ENCODE measurements around the gene CEP55.

DNA sequence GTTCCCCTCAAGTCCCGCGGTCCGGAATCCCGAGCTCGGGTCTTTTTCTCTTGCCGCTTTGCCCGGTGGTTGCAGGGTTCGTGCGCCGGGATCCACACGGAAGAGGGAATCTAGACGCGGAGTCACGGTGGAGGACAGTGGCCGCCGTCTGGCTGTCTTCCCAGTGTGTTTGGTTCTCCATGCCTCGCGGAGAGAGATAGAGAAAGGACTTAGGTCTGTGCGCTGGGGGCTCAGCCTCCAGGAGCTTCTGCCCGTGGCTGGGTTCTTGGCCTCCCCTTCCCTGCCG lies 71.6 kb downstream of the CEP55 start:
- TF ChIP-seq SIN3A (conservative IDR thresholded peaks at IDR 0.05 in 1 of 2, IDR thresholded peaks at IDR 0.05 in 1 of 2; ENCODE audit: low read depth in 1 of 2, low read length in 2 of 2), result no peak
- no peak for TF ChIP-seq EZH2 (IDR thresholded peaks at IDR 0.05; ENCODE audit: low read depth, low read length, severe bottlenecking)
- TF ChIP-seq RBBP5 (IDR thresholded peaks at IDR 0.05; ENCODE audit: borderline replicate concordance, low read depth, low read length), result no peak
- no peak for TF ChIP-seq CHD2 (IDR thresholded peaks at IDR 0.05; ENCODE audit: low read length)
- TF ChIP-seq SP2 (IDR thresholded peaks at IDR 0.05; ENCODE audit: low read length), result no peak
- no peak for TF ChIP-seq EGR1 (IDR thresholded peaks at IDR 0.05; ENCODE audit: borderline replicate concordance, low read depth, low read length)
- TF ChIP-seq CTCF (IDR thresholded peaks at IDR 0.05; ENCODE audit: control extremely low read depth in 1 of 3, insufficient read depth in 1 of 3, low read depth in 1 of 3, low read length in 3 of 3), result no peak
- TF ChIP-seq CEBPB (IDR thresholded peaks at IDR 0.05; ENCODE audit: low read depth, low read length), result no peak
- TF ChIP-seq POLR2A (IDR thresholded peaks at IDR 0.05; ENCODE audit: control extremely low read depth in 1 of 2, low read depth in 2 of 2, low read length in 2 of 2), result no peak

Measured in H1 (cell line).